Bone marrow (tissue), 2 donors: ENCODE data around the gene DOCK3.
A peak's percentile ranks its signal among the peaks of the same experiment; 100 is the strongest.
"Not testable (repeated sequence)": the region's sequence is repeated elsewhere in the genome, so short reads cannot be mapped to it uniquely, and the experiment has no call there.

Source experiments
- DNase-seq, 2 donors: peaks; one replicate each; lab custom pipeline; 2025; lab: John Stamatoyannopoulos, UW

DOCK3 gene

GRCh38 chr3:51224843-51225242 lies 550.1 kb downstream of the DOCK3 start:
- DNase-seq, result no peak

- DNase-seq, result no peak
Observed at GRCh38 chr3:51242939-51243338, 568.2 kb downstream of the DOCK3 start.

GRCh38 chr3:51243924-51244323 lies 569.2 kb downstream of the DOCK3 start:
- peak in 1 of 2 donors; percentile 17 for DNase-seq

DNA sequence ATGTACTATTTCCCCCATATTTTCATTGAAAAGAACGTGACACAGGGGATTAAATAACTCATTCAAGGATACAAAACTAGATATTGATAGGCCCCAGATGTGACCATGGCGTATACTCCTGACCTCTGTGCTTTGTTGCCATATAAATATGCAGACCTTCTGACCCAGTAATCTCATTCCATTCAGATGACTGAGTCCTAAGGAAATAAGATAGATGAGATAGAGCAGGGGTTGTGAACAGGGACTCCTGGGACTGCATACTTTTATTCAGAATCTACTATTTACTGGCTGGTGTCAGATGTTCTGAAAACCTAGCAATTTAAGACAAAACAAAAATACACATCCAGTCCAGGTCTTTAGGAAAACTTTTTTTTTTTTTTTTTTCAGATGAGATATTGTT lies 571.1 kb downstream of the DOCK3 start:
- DNase-seq, result no peak

- DNase-seq, result no peak
Observed at GRCh38 chr3:51257870-51258269, 583.1 kb downstream of the DOCK3 start.

DNA sequence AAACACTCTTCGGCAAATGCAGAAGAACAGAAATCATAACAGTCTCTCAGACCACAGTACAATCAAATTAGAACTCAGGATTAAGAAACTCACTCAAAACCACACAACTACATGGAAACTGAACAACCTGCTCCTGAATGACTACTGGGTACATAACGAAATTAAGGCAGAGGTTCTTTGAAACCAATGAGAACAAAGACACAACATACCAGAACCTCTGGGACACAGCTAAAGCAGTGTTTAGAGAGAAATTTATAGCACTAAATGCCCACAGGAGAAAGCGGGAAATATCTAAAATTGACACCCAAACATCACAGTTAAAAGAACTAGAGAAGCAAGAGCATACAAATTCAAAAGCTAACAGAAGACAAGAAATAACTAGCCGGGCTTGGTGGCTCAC lies 589.4 kb downstream of the DOCK3 start:
- DNase-seq, result not testable (repeated sequence)

DNA sequence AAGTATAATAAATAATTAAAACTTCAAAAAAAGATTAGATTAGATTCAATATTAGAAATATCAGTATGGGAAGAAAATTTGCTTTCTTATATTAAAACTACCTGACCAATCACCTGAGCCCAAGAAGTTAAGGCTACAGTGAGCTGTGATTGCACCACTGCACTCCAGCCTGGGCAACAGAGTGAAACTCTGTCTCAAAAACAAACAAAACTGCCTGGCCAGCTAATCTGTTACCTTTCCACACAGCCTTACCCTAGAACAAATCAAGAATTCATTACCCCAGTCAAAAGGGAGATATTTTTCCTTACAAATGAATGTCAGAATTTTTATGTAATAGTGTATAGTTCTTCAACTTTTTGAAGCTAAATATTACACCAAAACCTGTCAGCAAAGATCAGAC lies 593.4 kb downstream of the DOCK3 start:
- DNase-seq, result no peak

GRCh38 chr3:51269466-51269865 lies 594.7 kb downstream of the DOCK3 start:
- DNase-seq, result no peak

GRCh38 chr3:51270559-51270958 lies 595.8 kb downstream of the DOCK3 start:
- DNase-seq, result no peak

GRCh38 chr3:51271172-51271571 lies 596.4 kb downstream of the DOCK3 start:
- DNase-seq, result no peak

- no peak for DNase-seq
Observed at GRCh38 chr3:51274052-51274451, 599.3 kb downstream of the DOCK3 start.

- no peak for DNase-seq
Observed at GRCh38 chr3:51275111-51275805, 600.5 kb downstream of the DOCK3 start.

DNA sequence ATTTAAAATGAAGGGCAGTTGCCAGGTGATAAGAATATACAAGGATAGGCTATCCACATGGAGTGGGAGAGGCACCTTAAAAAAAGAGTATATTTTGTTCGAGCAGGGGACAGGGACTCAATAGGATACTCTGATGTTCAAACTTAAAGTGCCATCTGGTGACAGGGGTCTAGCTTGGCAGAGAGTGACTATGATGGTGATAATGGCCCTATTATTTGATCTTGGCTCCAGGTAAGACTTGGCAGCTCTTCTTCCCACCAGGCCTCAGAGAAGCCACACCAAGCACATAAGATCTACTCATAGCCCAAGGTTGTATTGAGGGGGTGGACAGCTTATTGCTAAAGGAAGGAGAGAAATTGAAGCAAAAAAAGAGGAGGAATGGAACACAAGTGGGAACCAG lies 601.3 kb downstream of the DOCK3 start:
- no peak for DNase-seq

DNA sequence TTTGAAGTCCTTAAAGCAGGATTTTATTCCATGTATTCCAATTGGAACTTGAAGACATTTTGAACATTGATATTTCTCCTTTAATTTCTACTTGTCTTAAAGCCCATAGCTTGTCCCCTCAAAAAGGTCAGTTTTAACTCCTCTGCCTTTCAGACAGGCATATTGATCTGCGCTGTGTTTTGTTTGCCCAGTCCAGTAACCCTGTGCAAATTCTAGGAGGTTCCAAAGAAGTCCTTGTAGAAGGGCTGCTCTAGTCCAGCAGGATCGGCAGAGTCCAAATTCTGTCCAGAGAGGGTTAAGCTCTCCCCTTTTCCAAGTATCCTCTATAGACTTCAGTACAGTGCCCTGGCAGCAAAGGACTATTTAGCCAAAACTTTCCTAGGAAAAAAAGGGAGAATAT lies 604.7 kb downstream of the DOCK3 start:
- DNase-seq, result no peak

- no peak for DNase-seq
Observed at GRCh38 chr3:51280176-51280575, 605.4 kb downstream of the DOCK3 start.

DNA sequence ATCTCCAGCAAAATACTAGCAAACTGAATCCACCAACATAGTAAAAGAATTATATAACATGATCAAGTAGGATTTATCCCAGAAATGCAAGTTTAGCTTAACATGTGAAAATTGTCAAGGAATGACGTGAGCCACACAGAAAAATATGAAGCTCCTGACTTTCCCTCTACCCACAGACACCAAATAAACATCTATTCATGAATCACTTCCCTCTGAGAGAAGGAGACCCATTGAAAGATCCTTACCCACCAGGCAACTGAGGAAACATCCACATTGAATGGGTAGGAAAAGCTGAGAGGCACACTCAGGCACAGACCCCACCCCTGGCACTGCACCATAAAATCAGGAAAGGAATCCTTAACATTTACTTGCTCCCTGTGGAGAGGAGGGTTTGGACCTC lies 608.2 kb downstream of the DOCK3 start:
- no peak for DNase-seq

GRCh38 chr3:51283421-51283820 lies 608.7 kb downstream of the DOCK3 start:
- DNase-seq, result no peak

GRCh38 chr3:51295625-51296024 lies 620.9 kb downstream of the DOCK3 start:
- DNase-seq, result no peak

GRCh38 chr3:51297333-51297732 lies 622.6 kb downstream of the DOCK3 start:
- DNase-seq, result no peak

GRCh38 chr3:51304230-51304629 lies 629.5 kb downstream of the DOCK3 start:
- DNase-seq, result no peak

DNA sequence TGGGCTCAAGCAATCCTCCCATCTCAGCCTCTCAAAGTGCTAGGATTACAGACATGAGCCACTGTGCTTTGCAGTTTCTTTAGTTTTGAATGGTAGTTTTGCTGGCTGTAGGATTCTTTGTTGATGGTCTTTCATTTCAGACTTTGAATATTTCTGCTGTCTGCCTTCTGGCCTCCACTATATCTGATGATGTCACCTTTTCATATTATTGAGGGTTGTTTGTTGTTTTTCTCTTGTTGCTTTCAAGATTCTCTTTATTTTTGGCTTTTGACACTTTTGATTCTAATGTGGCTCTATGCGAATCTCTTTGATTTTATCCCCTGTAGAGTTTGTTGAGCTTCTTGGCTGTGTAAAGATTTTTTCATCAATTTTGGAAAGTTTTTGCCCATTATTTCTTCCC lies 631.4 kb downstream of the DOCK3 start:
- no peak for DNase-seq

- no peak for DNase-seq
Observed at GRCh38 chr3:51307458-51307857, 632.7 kb downstream of the DOCK3 start.

DNA sequence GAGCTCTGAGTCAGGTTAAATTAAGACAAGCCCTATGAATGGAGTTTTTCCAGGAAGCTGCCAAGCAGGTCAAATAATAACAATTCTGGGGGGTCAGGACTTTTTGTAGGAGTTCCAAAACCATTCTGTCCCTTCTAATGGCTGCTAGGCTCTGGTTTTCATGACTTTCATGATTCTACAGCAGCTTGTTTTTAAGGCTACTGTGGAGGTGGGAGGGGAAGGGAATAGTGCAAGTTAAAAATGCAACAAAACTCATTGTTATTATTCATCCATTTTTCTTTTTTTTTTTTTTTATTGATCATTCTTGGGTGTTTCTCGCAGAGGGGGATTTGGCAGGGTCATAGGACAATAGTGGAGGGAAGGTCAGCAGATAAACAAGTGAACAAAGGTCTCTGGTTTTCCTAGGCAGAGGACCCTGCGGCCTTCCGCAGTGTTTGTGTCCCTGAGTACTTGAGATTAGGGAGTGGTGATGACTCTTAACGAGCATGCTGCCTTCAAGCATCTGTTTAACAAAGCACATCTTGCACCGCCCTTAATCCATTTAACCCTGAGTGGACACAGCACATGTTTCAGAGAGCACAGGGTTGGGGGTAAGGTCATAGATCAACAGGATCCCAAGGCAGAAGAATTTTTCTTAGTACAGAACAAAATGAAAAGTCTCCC lies 633.3 kb downstream of the DOCK3 start:
- DNase-seq, result not testable (repeated sequence)

DNA sequence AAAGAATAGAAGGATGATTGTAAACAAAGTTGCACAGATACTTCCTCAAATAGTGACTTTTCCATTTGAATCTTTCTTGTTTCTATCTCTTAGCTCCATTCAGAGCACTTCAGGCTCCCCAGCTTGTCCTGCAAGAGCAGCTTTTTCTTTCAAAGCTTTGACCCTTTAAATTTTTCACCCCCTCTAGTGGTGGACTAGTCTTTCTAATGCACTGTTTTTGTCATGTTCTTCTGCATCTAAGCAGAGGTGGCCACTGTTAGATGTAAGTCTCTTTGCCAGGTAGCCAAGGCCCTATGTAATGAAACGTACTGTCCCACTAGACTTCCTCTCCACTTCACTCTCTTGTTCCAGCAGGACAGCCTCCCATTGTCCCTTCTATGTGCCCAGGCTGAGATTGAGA lies 636.3 kb downstream of the DOCK3 start:
- peak in 1 of 2 donors; percentile 4 for DNase-seq
